ENCODE results near the gene MTHFD1L.

Gene MTHFD1L

DNA sequence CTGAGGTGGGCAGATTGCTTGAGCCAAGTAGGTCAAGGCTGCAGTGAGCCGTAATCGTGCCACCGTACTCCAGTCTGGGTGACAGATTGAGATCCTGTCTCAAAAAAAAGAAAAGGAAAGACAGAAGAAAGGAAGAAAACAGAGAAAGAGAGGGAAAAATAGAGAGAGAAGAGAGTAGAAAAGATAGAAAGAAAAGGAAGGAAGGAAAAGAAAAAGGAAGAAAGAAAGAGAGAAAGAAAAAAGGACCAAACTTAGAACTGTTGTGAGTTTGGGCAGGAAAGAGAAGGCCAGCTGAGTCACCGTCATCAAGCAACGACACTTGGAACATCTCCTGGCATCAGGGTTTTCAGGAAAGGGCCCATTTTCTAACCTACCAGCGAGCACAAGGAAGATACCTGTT is 278.3 kb downstream of the MTHFD1L start:
- no peak for ATAC-seq
- TF ChIP-seq ZFP3 (CRISPR knock-in tag; IDR thresholded peaks at IDR 0.05) (no peak), ARNTL (CRISPR knock-in tag; IDR thresholded peaks at IDR 0.05; ENCODE audit: borderline replicate concordance, low read depth) (no peak), BACH2 (CRISPR knock-in tag; IDR thresholded peaks at IDR 0.05; ENCODE audit: borderline replicate concordance) (no peak), ISL1 (CRISPR knock-in tag; IDR thresholded peaks at IDR 0.05) (no peak), ZFP30 (CRISPR knock-in tag; IDR thresholded peaks at IDR 0.05) (no peak), ZC3H10 (CRISPR knock-in tag; IDR thresholded peaks at IDR 0.05) (no peak), SNAI2 (CRISPR knock-in tag; IDR thresholded peaks at IDR 0.05) (no peak), ZNF70 (CRISPR knock-in tag; IDR thresholded peaks at IDR 0.05) (no peak), RARB (CRISPR knock-in tag; IDR thresholded peaks at IDR 0.05) (no peak), PPARA (CRISPR knock-in tag; IDR thresholded peaks at IDR 0.05; ENCODE audit: borderline replicate concordance) (no peak), ZNF8 (CRISPR knock-in tag; IDR thresholded peaks at IDR 0.05) (no peak)
- TF ChIP-seq, protein P1, sequence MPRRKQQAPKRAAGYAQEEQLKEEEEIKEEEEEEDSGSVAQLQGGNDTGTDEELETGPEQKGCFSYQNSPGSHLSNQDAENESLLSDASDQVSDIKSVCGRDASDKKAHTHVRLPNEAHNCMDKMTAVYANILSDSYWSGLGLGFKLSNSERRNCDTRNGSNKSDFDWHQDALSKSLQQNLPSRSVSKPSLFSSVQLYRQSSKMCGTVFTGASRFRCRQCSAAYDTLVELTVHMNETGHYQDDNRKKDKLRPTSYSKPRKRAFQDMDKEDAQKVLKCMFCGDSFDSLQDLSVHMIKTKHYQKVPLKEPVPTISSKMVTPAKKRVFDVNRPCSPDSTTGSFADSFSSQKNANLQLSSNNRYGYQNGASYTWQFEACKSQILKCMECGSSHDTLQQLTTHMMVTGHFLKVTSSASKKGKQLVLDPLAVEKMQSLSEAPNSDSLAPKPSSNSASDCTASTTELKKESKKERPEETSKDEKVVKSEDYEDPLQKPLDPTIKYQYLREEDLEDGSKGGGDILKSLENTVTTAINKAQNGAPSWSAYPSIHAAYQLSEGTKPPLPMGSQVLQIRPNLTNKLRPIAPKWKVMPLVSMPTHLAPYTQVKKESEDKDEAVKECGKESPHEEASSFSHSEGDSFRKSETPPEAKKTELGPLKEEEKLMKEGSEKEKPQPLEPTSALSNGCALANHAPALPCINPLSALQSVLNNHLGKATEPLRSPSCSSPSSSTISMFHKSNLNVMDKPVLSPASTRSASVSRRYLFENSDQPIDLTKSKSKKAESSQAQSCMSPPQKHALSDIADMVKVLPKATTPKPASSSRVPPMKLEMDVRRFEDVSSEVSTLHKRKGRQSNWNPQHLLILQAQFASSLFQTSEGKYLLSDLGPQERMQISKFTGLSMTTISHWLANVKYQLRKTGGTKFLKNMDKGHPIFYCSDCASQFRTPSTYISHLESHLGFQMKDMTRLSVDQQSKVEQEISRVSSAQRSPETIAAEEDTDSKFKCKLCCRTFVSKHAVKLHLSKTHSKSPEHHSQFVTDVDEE (CRISPR knock-in tag; IDR thresholded peaks at IDR 0.05): no peak
- TF ChIP-seq, protein P2, sequence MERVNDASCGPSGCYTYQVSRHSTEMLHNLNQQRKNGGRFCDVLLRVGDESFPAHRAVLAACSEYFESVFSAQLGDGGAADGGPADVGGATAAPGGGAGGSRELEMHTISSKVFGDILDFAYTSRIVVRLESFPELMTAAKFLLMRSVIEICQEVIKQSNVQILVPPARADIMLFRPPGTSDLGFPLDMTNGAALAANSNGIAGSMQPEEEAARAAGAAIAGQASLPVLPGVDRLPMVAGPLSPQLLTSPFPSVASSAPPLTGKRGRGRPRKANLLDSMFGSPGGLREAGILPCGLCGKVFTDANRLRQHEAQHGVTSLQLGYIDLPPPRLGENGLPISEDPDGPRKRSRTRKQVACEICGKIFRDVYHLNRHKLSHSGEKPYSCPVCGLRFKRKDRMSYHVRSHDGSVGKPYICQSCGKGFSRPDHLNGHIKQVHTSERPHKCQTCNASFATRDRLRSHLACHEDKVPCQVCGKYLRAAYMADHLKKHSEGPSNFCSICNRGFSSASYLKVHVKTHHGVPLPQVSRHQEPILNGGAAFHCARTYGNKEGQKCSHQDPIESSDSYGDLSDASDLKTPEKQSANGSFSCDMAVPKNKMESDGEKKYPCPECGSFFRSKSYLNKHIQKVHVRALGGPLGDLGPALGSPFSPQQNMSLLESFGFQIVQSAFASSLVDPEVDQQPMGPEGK (CRISPR knock-in tag; IDR thresholded peaks at IDR 0.05; ENCODE audit: borderline replicate concordance): no peak

DNA sequence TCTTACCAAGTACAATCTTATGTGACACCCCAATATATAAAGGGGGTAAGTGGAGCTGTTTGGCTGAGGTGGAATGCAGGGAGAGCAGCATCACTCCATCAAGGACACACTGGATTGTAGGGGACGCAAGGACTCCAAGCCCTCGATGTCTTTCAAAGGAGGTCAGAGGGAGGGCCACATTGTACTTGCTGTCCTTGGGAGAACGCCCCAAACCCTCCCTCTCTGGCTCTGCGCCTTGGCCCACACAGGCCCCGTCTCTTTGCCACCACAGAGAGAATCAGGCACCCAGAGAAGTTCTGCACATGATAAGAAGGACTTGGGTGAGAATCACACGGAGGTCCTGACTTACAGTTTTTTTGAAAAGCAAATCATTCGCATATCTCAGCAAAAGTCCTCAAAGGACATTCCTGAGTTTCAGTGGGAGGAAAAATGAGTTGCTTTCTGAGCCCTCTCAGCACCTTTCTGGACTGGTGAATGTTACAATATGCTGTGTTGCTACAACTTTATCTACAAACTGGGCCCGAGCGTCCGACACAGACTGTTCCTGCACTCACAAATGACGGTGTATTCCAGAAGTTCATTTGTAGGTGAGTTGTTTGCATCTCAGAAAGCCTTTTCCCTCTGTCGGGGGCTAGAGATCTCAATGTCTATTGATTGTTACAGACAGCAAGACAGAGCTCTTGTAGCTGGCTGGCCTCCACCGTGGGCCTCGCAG is 281.8 kb downstream of the MTHFD1L start:
- no peak for ATAC-seq
- TF ChIP-seq GLIS3 (CRISPR knock-in tag; IDR thresholded peaks at IDR 0.05) (no peak), TOX (CRISPR knock-in tag; IDR thresholded peaks at IDR 0.05; ENCODE audit: borderline replicate concordance) (no peak), RARB (CRISPR knock-in tag; IDR thresholded peaks at IDR 0.05) (no peak), ZFP3 (CRISPR knock-in tag; IDR thresholded peaks at IDR 0.05) (no peak), BACH2 (CRISPR knock-in tag; IDR thresholded peaks at IDR 0.05; ENCODE audit: borderline replicate concordance) (no peak), ZC3H10 (CRISPR knock-in tag; IDR thresholded peaks at IDR 0.05) (no peak), OSR1 (CRISPR knock-in tag; IDR thresholded peaks at IDR 0.05) (no peak), ZNF70 (CRISPR knock-in tag; IDR thresholded peaks at IDR 0.05) (no peak), ZFP30 (CRISPR knock-in tag; IDR thresholded peaks at IDR 0.05) (no peak), TCF4 (CRISPR knock-in tag; IDR thresholded peaks at IDR 0.05; ENCODE audit: borderline replicate concordance) (no peak), SNAI2 (CRISPR knock-in tag; IDR thresholded peaks at IDR 0.05) (no peak)
- TF ChIP-seq, protein P2 (CRISPR knock-in tag; IDR thresholded peaks at IDR 0.05; ENCODE audit: borderline replicate concordance): no peak
- TF ChIP-seq, protein P3, sequence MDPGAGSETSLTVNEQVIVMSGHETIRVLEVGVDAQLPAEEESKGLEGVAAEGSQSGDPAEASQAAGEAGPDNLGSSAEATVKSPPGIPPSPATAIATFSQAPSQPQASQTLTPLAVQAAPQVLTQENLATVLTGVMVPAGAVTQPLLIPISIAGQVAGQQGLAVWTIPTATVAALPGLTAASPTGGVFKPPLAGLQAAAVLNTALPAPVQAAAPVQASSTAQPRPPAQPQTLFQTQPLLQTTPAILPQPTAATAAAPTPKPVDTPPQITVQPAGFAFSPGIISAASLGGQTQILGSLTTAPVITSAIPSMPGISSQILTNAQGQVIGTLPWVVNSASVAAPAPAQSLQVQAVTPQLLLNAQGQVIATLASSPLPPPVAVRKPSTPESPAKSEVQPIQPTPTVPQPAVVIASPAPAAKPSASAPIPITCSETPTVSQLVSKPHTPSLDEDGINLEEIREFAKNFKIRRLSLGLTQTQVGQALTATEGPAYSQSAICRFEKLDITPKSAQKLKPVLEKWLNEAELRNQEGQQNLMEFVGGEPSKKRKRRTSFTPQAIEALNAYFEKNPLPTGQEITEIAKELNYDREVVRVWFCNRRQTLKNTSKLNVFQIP (CRISPR knock-in tag; IDR thresholded peaks at IDR 0.05; ENCODE audit: borderline replicate concordance, low read depth): no peak
- TF ChIP-seq, protein P4, sequence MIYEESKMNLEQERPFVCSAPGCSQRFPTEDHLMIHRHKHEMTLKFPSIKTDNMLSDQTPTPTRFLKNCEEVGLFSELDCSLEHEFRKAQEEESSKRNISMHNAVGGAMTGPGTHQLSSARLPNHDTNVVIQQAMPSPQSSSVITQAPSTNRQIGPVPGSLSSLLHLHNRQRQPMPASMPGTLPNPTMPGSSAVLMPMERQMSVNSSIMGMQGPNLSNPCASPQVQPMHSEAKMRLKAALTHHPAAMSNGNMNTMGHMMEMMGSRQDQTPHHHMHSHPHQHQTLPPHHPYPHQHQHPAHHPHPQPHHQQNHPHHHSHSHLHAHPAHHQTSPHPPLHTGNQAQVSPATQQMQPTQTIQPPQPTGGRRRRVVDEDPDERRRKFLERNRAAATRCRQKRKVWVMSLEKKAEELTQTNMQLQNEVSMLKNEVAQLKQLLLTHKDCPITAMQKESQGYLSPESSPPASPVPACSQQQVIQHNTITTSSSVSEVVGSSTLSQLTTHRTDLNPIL (CRISPR knock-in tag; IDR thresholded peaks at IDR 0.05; ENCODE audit: low read depth): no peak
- TF ChIP-seq, protein P5, sequence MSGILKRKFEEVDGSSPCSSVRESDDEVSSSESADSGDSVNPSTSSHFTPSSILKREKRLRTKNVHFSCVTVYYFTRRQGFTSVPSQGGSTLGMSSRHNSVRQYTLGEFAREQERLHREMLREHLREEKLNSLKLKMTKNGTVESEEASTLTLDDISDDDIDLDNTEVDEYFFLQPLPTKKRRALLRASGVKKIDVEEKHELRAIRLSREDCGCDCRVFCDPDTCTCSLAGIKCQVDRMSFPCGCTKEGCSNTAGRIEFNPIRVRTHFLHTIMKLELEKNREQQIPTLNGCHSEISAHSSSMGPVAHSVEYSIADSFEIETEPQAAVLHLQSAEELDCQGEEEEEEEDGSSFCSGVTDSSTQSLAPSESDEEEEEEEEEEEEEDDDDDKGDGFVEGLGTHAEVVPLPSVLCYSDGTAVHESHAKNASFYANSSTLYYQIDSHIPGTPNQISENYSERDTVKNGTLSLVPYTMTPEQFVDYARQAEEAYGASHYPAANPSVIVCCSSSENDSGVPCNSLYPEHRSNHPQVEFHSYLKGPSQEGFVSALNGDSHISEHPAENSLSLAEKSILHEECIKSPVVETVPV (CRISPR knock-in tag; IDR thresholded peaks at IDR 0.05): no peak
- TF ChIP-seq, protein P1 (CRISPR knock-in tag; IDR thresholded peaks at IDR 0.05): no peak

Measured in SK-N-SH treated with all-trans-retinoic acid at 6 μM for 48 hours (cell line).